GM18505 (cell line): ENCODE measurements around the gene COA8.

Source experiments
- ATAC-seq: cut with Tn5 transposase; IDR thresholded peaks from one replicate; pipeline ENCODE4 v1.9.1; 2021; ENCODE audit not compliant: unreplicated experiment
- POLR2A ChIP-seq: IDR thresholded peaks from 4 replicates; pipeline ENCODE4 v1.6.1; 2011; ENCODE audit warnings: borderline replicate concordance; ENCODE audit not compliant: insufficient read depth, insufficient read length; ENCODE audit errors: extremely low read depth

The COA8 gene

GRCh38 chr14:103545219-103545914 is 17.4 kb upstream of the COA8 start:
- TF ChIP-seq POLR2A = no peak
- ATAC-seq = no peak

GRCh38 chr14:103545915-103546651 is 16.7 kb upstream of the COA8 start:
- TF ChIP-seq POLR2A = no peak
- no peak for ATAC-seq

GRCh38 chr14:103546652-103547454 is 15.9 kb upstream of the COA8 start:
- ATAC-seq = no peak
- no peak for TF ChIP-seq POLR2A

- ATAC-seq = no peak
- no peak for TF ChIP-seq POLR2A
Measured at GRCh38 chr14:103547455-103547940, 15.3 kb upstream of the COA8 start.

- ATAC-seq = no peak
- no peak for TF ChIP-seq POLR2A
Measured at GRCh38 chr14:103547941-103548462, 14.8 kb upstream of the COA8 start.

GRCh38 chr14:103548463-103549351 is 14.1 kb upstream of the COA8 start:
- no peak for TF ChIP-seq POLR2A
- no peak for ATAC-seq

GRCh38 chr14:103549361-103550311 is 13.1 kb upstream of the COA8 start:
- no peak for TF ChIP-seq POLR2A
- no peak for ATAC-seq

- ATAC-seq = no peak
- no peak for TF ChIP-seq POLR2A
Measured at GRCh38 chr14:103550451-103551337, 12.1 kb upstream of the COA8 start.

GRCh38 chr14:103551338-103551762 is 11.4 kb upstream of the COA8 start:
- TF ChIP-seq POLR2A = no peak
- ATAC-seq = no peak

GRCh38 chr14:103552011-103552845 is 10.5 kb upstream of the COA8 start:
- no peak for TF ChIP-seq POLR2A
- no peak for ATAC-seq

- TF ChIP-seq POLR2A = no peak
- ATAC-seq = no peak
Measured at GRCh38 chr14:103552846-103553210, 9.9 kb upstream of the COA8 start.
